K562 (cell line): ENCODE results near the gene MEA1. TPM values are rescaled to one million over a fixed set of nuclear protein-coding genes. Genes with fewer than 3 reads are reported as not detected.

Source experiments
- ATAC-seq: fragments of 200-7000 bp; cut with Tn5 transposase; 3 replicates; pipeline ENCODE4 v1.9.1; 2020; ENCODE audit warnings: moderate library complexity
- BruUV-seq: library from RNA; stranded (reverse); fragments of 400-500 nt; replicated peaks from 2 replicates; lab custom pipeline; 2021; lab: Mats Ljungman, UMichigan
- CTCF ChIA-PET: fragments of 300-600 bp; formaldehyde crosslinking; extraction: SDS; loops from one replicate; lab custom pipeline; 2021; ENCODE audit warnings: low intra/inter-chr PET ratio; lab: Yijun Ruan, JAX
- POLR2A ChIA-PET: fragments of 300-600, 350-650 bp; sonication (Branson Sonifier 250); formaldehyde crosslinking; extraction: SDS; loops from one replicate; lab custom pipeline; 2021; ENCODE audit warnings: antibody characterized with exemption, inconsistent platforms; lab: Yijun Ruan, JAX
- DNase-seq, 4 experiments: peaks; one replicate each; pipeline versions ENCODE4 v3.0.0 to v3.0.0-alpha.2; 2011 to 2018; ENCODE audit warnings: low spot score in 3 of 4, mixed read lengths in 3 of 4; ENCODE audit errors: extremely low read depth in 1 of 4
- FAIRE-seq: peaks from 2 replicates; lab custom pipeline; 2011; peaks lifted over from hg19 to GRCh38; lab: Jason Lieb, UNC
- H2AFZ ChIP-seq: 2 replicates; pipeline ENCODE4 v1.6.0; 2011; ENCODE audit warnings: low read depth, low read length, control low read depth, inconsistent platforms
- H3K27ac ChIP-seq: fragments of 200-600 bp; 3 replicates; pipeline ENCODE4 v1.8.0; 2011; ENCODE audit warnings: low read depth, mild to moderate bottlenecking, control low read depth, inconsistent platforms, low read length, moderate library complexity, mixed read lengths; ENCODE audit errors: extremely low read depth
- H3K27me3 ChIP-seq, 2 experiments: fragments of 300-600 bp in 1 of 2; 2 replicates in 1 of 2; 3 replicates in 1 of 2; pipeline versions ENCODE4 v1.6.0 to v1.8.0; 2011; ENCODE audit warnings: inconsistent platforms in 2 of 2, low read length in 2 of 2, mild to moderate bottlenecking in 1 of 2, mixed read lengths in 1 of 2, moderate library complexity in 1 of 2; ENCODE audit not compliant: control insufficient read depth in 2 of 2, insufficient read depth in 2 of 2
- H3K36me3 ChIP-seq: fragments of 300-600 bp; 3 replicates; pipeline ENCODE4 v1.8.0; 2011; ENCODE audit warnings: mild to moderate bottlenecking, low read length, inconsistent platforms; ENCODE audit not compliant: control insufficient read depth, insufficient read depth
- H3K4me1 ChIP-seq, 2 experiments: fragments of 200-600 bp in 1 of 2; replicated peaks in 1 of 2; 2 replicates in 1 of 2; 3 replicates in 1 of 2; pipeline versions ENCODE4 v1.5.1 to v1.8.0; 2011; ENCODE audit warnings: inconsistent platforms in 2 of 2, low read length in 2 of 2, mild to moderate bottlenecking in 1 of 2, mixed read lengths in 1 of 2, moderate library complexity in 1 of 2; ENCODE audit not compliant: control insufficient read depth in 2 of 2, insufficient read depth in 2 of 2
- H3K4me2 ChIP-seq: 2 replicates; pipeline ENCODE4 v1.6.1; 2011; ENCODE audit warnings: low read length, control low read depth, inconsistent platforms, mixed read lengths; ENCODE audit not compliant: insufficient read depth
- H3K4me3 ChIP-seq: fragments of 200-600 bp; sonication (generic), shearing (Covaris generic); 2 replicates; pipeline ENCODE4 v1.5.1; 2016; ENCODE audit warnings: control low read depth, inconsistent platforms
- H3K79me2 ChIP-seq: fragments of 200-600 bp; 3 replicates; pipeline ENCODE4 v1.8.0; 2011; ENCODE audit warnings: low read length, inconsistent platforms; ENCODE audit not compliant: control insufficient read depth, insufficient read depth
- H3K9ac ChIP-seq, 2 experiments: 2 replicates each; pipeline versions ENCODE4 v1.6.0 to v1.6.1; 2011; ENCODE audit warnings: low read depth in 2 of 2, low read length in 2 of 2, control low read depth in 1 of 2, inconsistent platforms in 1 of 2, mild to moderate bottlenecking in 1 of 2, mixed read lengths in 1 of 2; ENCODE audit not compliant: insufficient read depth in 1 of 2
- H3K9me1 ChIP-seq: one replicate; pipeline ENCODE4 v1.6.0; 2011; ENCODE audit warnings: inconsistent platforms, mild to moderate bottlenecking, low read length, moderate library complexity; ENCODE audit not compliant: control insufficient read depth, insufficient read depth
- H3K9me3 ChIP-seq: replicated peaks from 2 replicates; pipeline ENCODE4 v1.5.1; 2011; ENCODE audit warnings: low read depth, low read length, inconsistent platforms; ENCODE audit not compliant: control insufficient read depth, insufficient read depth
- H4K20me1 ChIP-seq: replicated peaks from 2 replicates; pipeline ENCODE4 v1.6.1; 2011; ENCODE audit warnings: low read length, inconsistent platforms, mixed read lengths; ENCODE audit not compliant: control insufficient read depth, insufficient read depth
- ATF1 ChIP-seq, 2 experiments: fragments of 450-650 bp in 1 of 2; IDR thresholded peaks; 2 replicates each; pipeline ENCODE4 v1.6.1; 2016; ENCODE audit warnings: missing compliant biosample characterization in 1 of 2, missing genetic modification characterization in 1 of 2
- BRCA1 ChIP-seq, 2 experiments: fragments of 450-650 bp in 1 of 2; sonication (generic) in 1 of 2; formaldehyde crosslinking in 1 of 2; IDR thresholded peaks; 2 replicates each; pipeline versions ENCODE4 v1.5.0 to v1.6.1; 2017 to 2020; ENCODE audit warnings: mild to moderate bottlenecking in 1 of 2, missing genetic modification reagents in 1 of 2
- MAX ChIP-seq: sonication (generic); formaldehyde crosslinking; IDR thresholded peaks from 2 replicates; pipeline ENCODE4 v1.9.0; 2022; ENCODE audit warnings: mild to moderate bottlenecking, missing genetic modification reagents
- SMARCC2 ChIP-seq: fragments of 450-650 bp; IDR thresholded peaks from 2 replicates; pipeline ENCODE4 v1.6.1; 2017; ENCODE audit warnings: antibody characterized with exemption, moderate library complexity, mild to moderate bottlenecking, low read depth
- ZNF239 ChIP-seq: fragments of 250-450 bp; sonication (Bioruptor Pico); IDR thresholded peaks from 2 replicates; pipeline ENCODE4 v1.4.0; 2020; ENCODE audit warnings: mild to moderate bottlenecking
- ZNF740 ChIP-seq, 3 experiments: fragments of 200-800 bp in 1 of 3; sonication (Bioruptor generic) in 1 of 3; sonication (generic) in 1 of 3; formaldehyde crosslinking in 1 of 3; IDR thresholded peaks; 2 replicates each; pipeline versions ENCODE4 v1.6.1 to v1.8.0; 2016 to 2022; ENCODE audit warnings: mild to moderate bottlenecking in 2 of 3, missing compliant biosample characterization in 2 of 3, missing genetic modification characterization in 2 of 3, missing genetic modification reagents in 1 of 3
- WGBS: fragments of 100-300 bp; shearing (Covaris generic); methylation state at CpG from one replicate; pipeline ENCODE4 v1.1.6; 2016; ENCODE audit warnings: low coverage, mixed read lengths; ENCODE audit not compliant: insufficient coverage; ENCODE audit errors: missing lambda C conversion rate; 5-methylcytosine and 5-hydroxymethylcytosine counted together
- in situ Hi-C: fragments of 300-500 bp; cut with MboI; formaldehyde crosslinking; loops from 4 replicates; pipeline ENCODE4 v1.15.0; 2018; ENCODE audit warnings: inconsistent platforms, mixed read lengths
- intact Hi-C: fragments of 100-400 bp; cut with micrococcal nuclease; formaldehyde crosslinking; loops from 2 replicates; pipeline ENCODE4 v1.14.2; 2022
- polyA plus RNA-seq, 8 experiments: library from polyadenylated mRNA; depleted of rRNA in 4 of 8; stranded (reverse) in 5 of 8; unstranded in 3 of 8; fragments of >200 nt; fragmentation: Nextera tagmentation in 2 of 8; fragmentation: Illumina TruSeq in 1 of 8; extraction: Ambion mirVana in 2 of 8; extraction: Trizol in 1 of 8; gene quantifications; 2 replicates each; pipeline versions ENCODE4 v1.2.1 to v1.2.3, GENCODE V29; 2011 to 2014; ENCODE audit warnings: inconsistent platforms in 1 of 8, missing spikeins in 1 of 8
- total RNA-seq, 7 experiments: library from RNA; depleted of rRNA in 6 of 7; stranded (reverse); fragments of >200 nt in 6 of 7; fragmentation: Illumina TruSeq in 2 of 7; extraction: Trizol in 2 of 7; gene quantifications; 2 replicates each; pipeline versions ENCODE4 v1.2.1 to v1.2.3, GENCODE V29; 2011 to 2021; ENCODE audit warnings: low replicate concordance in 1 of 7
- TF ChIP-seq, protein P1 (sequence below): sonication (generic); formaldehyde crosslinking; IDR thresholded peaks from 2 replicates; pipeline ENCODE4 v1.9.0; 2022; ENCODE audit warnings: mild to moderate bottlenecking, missing genetic modification reagents

Gene MEA1
- total and polyA plus RNA-seq, 9 of the 15 experiments (the other 6 are each of a cell fraction or from before 2014, with no cell fraction given) = 86.8 to 210 (median 152) TPM

DNA sequence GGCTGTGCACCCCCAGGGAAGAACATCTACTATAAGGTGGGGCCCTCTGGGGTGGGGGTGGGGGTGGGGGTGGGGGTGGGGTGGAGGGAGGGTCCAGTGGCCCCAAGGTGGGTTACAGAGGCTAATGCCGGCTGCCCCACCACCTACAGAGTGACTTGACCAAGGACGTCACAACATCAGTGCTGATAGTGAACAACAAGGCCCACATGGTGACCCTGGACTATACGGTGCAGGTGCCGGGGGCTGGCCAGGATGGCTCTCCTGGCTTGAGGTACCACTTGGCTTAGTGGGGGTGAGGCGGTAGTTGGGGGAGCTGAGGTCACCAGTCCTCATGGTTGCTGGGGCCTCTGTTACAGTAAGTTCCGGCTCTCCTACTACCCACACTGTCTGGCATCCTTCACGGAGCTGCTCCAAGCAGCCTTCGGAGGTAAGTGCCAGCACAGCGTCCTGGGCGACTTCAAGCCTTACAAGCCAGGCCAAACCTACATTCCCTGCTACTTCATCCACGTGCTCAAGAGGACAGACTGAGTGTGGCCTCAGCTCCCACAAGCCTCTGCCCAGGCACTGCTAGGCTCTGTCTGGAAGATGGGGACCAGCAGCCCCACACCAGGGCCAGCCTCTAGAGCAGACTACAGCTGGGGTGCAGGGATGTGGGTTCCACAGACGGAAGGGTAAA lies 50.4 kb downstream of the MEA1 start:
- Histone ChIP-seq H3K36me3 (peaks cover 34% of the 10 kb centered on the region; the same call in 1 of the 3 replicates), H3K4me2 (no peak overlapping the region), H3K9ac (peak overlapping the region in 1 of 2 experiments; percentile 57; a peak in 2 of 4 replicates), H3K9me3 (no peaks in the 10 kb centered on the region), H3K9me1 (no peaks in the 10 kb centered on the region), H3K27me3 (no peaks in the 10 kb centered on the region), H3K79me2 (no peaks in the 10 kb centered on the region), H2AFZ (no peak overlapping the region), H3K4me1 (peaks cover 0 to 14% of the 10 kb centered on the region in 2 experiments; a peak in 2 of 5 replicates), H3K27ac (no peak overlapping the region), H4K20me1 (no peaks in the 10 kb centered on the region), H3K4me3 (no peak overlapping the region)
- ATAC-seq (peak; percentile 36), FAIRE-seq (no peak), DNase-seq (no peak)
- in situ Hi-C loops = no loop called here
- intact Hi-C loops = loop anchor here (5.0 kb wide), 1 partner anchor 61 kb away; no protein-coding TSS in a partner anchor
- CTCF ChIA-PET = interaction anchor here (0.8 to 2.6 kb wide), 2 partner anchors 108 to 180 kb away, joined by 3 to 14 read pairs; no protein-coding TSS in a partner anchor
- 65% methylated on average over 10 of the region's 12 CpGs for WGBS
- POLR2A ChIA-PET = interaction anchor here (1.2 to 3.5 kb wide), 2 partner anchors 9 to 11 kb away, joined by 3 to 22 read pairs; no protein-coding TSS in a partner anchor
- no peak for TF ChIP-seq BRCA1 (IDR thresholded peaks at IDR 0.05)
- 0 out of 2 replicates have a peak, but pooled peaks have one; percentile 48 for TF ChIP-seq BRCA1 (CRISPR knock-in tag; IDR thresholded peaks at IDR 0.05)
- TF ChIP-seq ZNF740 (CRISPR knock-in tag; IDR thresholded peaks at IDR 0.05) = peak; percentile 45; the same call in 1 of the 2 replicates
- peak in 1 of 2 experiments; percentile 71; a peak in 1 of 4 replicates for TF ChIP-seq ZNF740 (tag; IDR thresholded peaks at IDR 0.05)
- no peak for TF ChIP-seq ATF1 (CRISPR knock-in tag; IDR thresholded peaks at IDR 0.05)
- TF ChIP-seq ATF1 (tag; IDR thresholded peaks at IDR 0.05) = no peak
- TF ChIP-seq MAX = 0 out of 2 replicates have a peak, but pooled peaks have one; percentile 50
- TF ChIP-seq, protein P1, sequence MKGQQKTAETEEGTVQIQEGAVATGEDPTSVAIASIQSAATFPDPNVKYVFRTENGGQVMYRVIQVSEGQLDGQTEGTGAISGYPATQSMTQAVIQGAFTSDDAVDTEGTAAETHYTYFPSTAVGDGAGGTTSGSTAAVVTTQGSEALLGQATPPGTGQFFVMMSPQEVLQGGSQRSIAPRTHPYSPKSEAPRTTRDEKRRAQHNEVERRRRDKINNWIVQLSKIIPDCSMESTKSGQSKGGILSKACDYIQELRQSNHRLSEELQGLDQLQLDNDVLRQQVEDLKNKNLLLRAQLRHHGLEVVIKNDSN (CRISPR knock-in tag) = 0 out of 2 replicates have a peak, but pooled peaks have one; percentile 22
- TF ChIP-seq SMARCC2 = no peak
- no peak for TF ChIP-seq ZNF239
- no TSS peak for BruUV-seq
